ENCODE data around the gene MTF2.

DNA sequence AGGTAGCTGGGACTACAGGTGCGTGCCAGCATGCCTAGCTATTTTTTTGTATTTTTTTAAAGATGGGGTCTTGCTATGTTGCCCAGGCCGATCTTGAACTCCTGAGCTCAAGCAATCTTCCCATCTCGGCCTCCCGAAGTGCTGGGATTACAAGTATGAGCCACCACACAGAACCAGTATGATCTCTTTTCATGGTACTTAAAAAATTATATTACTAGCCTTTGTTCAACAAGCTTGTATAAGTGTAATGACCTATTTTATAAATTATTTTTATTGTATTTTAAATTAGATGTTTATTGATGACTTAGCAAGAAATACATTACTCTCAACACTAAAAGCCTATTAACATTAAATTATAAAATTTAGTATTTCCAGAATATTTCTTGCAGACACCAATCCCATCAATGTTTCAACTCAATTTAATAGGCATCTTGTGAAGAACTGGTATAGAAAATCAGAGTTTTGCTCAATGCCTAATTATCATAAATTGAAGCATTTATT lies 36.0 kb upstream of the MTF2 start:
- TF ChIP-seq, protein P1, sequence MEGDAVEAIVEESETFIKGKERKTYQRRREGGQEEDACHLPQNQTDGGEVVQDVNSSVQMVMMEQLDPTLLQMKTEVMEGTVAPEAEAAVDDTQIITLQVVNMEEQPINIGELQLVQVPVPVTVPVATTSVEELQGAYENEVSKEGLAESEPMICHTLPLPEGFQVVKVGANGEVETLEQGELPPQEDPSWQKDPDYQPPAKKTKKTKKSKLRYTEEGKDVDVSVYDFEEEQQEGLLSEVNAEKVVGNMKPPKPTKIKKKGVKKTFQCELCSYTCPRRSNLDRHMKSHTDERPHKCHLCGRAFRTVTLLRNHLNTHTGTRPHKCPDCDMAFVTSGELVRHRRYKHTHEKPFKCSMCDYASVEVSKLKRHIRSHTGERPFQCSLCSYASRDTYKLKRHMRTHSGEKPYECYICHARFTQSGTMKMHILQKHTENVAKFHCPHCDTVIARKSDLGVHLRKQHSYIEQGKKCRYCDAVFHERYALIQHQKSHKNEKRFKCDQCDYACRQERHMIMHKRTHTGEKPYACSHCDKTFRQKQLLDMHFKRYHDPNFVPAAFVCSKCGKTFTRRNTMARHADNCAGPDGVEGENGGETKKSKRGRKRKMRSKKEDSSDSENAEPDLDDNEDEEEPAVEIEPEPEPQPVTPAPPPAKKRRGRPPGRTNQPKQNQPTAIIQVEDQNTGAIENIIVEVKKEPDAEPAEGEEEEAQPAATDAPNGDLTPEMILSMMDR (IDR thresholded peaks at IDR 0.05; ENCODE audit: low read depth, low read length, poor library complexity, severe bottlenecking) = no peak
- TF ChIP-seq EZH2phosphoT487 (IDR thresholded peaks at IDR 0.05; ENCODE audit: borderline replicate concordance, low read length) = no peak
